Gastroesophageal sphincter (tissue), 4 donors: Measurements from ENCODE around the gene GLOD4. TPM values are rescaled to one million over a fixed set of nuclear protein-coding genes. Genes with fewer than 3 reads are reported as not detected.
"Not testable (repeated sequence)": the region's sequence is repeated elsewhere in the genome, so short reads cannot be mapped to it uniquely, and the experiment has no call there.

Experiments used
- ATAC-seq: fragments of 150-250 bp; one replicate; pipeline ENCODE4 v1.9.1; 2016; ENCODE audit warnings: mild to moderate bottlenecking, moderate library complexity
- H3K27ac ChIP-seq, 4 donors: fragments of 200-600 bp; sonication (generic) in 3 of 4; 1 replicate in 3 of 4; 2 replicates in 1 of 4; pipeline ENCODE4 v1.5.1; 2016 to 2019
- H3K27me3 ChIP-seq: fragments of 200-600 bp; sonication (generic); one replicate; pipeline ENCODE4 v1.5.1; 2019
- H3K36me3 ChIP-seq, 2 donors: fragments of 200-600 bp; sonication (generic); one replicate each; pipeline ENCODE4 v1.5.1; 2019; ENCODE audit warnings: control low read depth in 1 of 2
- H3K4me1 ChIP-seq, 3 donors: fragments of 200-600 bp; sonication (generic); 1 replicate in 2 of 3; 2 replicates in 1 of 3; pipeline ENCODE4 v1.5.1; 2016 to 2019; ENCODE audit warnings: control low read depth in 2 of 3
- H3K4me3 ChIP-seq, 2 donors: fragments of 200-600 bp; sonication (generic); one replicate each; pipeline ENCODE4 v1.5.1; 2019; ENCODE audit warnings: mild to moderate bottlenecking in 1 of 2, moderate library complexity in 1 of 2
- H3K9me3 ChIP-seq, 3 donors: fragments of 200-600 bp; sonication (generic); one replicate each; pipeline ENCODE4 v1.5.1; 2017 to 2019; ENCODE audit warnings: control low read depth in 2 of 3
- EP300 ChIP-seq: sonication (generic); formaldehyde crosslinking; IDR thresholded peaks from one replicate; pipeline ENCODE4 v1.6.1; 2017; ENCODE audit warnings: antibody characterized with exemption, mild to moderate bottlenecking
- POLR2A ChIP-seq, 2 donors: fragments of 450-650 bp; IDR thresholded peaks; one replicate each; pipeline ENCODE4 v1.6.1; 2017; ENCODE audit warnings: antibody characterized with exemption in 2 of 2, mild to moderate bottlenecking in 2 of 2, moderate library complexity in 1 of 2
- POLR2AphosphoS5 ChIP-seq: sonication (generic); formaldehyde crosslinking; IDR thresholded peaks from one replicate; pipeline ENCODE4 v1.6.1; 2017; ENCODE audit warnings: antibody characterized with exemption
- WGBS, 2 donors: methylation state at CpG; one replicate each; pipeline ENCODE4 v1.1.5; 2018; ENCODE audit warnings: low coverage in 1 of 2; 5-methylcytosine and 5-hydroxymethylcytosine counted together
- total RNA-seq, 4 donors: library from RNA; depleted of rRNA; stranded (reverse); fragments of >200 nt; gene quantifications; one replicate each; pipeline ENCODE4 v1.1.0, GENCODE V29; 2016
- TF ChIP-seq, protein P1 (sequence below), 4 experiments: fragments of 200-600 bp in 2 of 4; fragments of 450-650 bp in 2 of 4; sonication (generic) in 1 of 4; IDR thresholded peaks; one replicate each; pipeline ENCODE4 v1.5.1; 2017 to 2019; ENCODE audit warnings: antibody characterized with exemption in 4 of 4, mild to moderate bottlenecking in 2 of 4, moderate library complexity in 2 of 4

GLOD4 gene
- total RNA-seq, 4 donors from 2014 or later = 52.5 to 119 (median 99.3) TPM

- no peak overlapping the region for H3K4me3 ChIP-seq
- peaks cover 0 to 99% of the 10 kb centered on the region in 2 donors for H3K36me3 ChIP-seq
- H3K27me3 ChIP-seq = no peaks in the 10 kb centered on the region
- peak; percentile 83 for ATAC-seq
- WGBS, 2 donors = 43 to 50% methylated on average over 3 of the region's 3 CpGs
- no peak for TF ChIP-seq EP300
- TF ChIP-seq, protein P1, sequence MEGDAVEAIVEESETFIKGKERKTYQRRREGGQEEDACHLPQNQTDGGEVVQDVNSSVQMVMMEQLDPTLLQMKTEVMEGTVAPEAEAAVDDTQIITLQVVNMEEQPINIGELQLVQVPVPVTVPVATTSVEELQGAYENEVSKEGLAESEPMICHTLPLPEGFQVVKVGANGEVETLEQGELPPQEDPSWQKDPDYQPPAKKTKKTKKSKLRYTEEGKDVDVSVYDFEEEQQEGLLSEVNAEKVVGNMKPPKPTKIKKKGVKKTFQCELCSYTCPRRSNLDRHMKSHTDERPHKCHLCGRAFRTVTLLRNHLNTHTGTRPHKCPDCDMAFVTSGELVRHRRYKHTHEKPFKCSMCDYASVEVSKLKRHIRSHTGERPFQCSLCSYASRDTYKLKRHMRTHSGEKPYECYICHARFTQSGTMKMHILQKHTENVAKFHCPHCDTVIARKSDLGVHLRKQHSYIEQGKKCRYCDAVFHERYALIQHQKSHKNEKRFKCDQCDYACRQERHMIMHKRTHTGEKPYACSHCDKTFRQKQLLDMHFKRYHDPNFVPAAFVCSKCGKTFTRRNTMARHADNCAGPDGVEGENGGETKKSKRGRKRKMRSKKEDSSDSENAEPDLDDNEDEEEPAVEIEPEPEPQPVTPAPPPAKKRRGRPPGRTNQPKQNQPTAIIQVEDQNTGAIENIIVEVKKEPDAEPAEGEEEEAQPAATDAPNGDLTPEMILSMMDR (IDR thresholded peaks at IDR 0.05) = no peak
- TF ChIP-seq POLR2A (IDR thresholded peaks at IDR 0.05) = no peak
- no peak for TF ChIP-seq POLR2AphosphoS5
- H3K27ac ChIP-seq = peak overlapping the region; percentile 60 to 75 (median 70)
- no peaks in the 10 kb centered on the region for H3K9me3 ChIP-seq
- no peaks in the 10 kb centered on the region for H3K4me1 ChIP-seq
Observed at GRCh38 chr17:767076-767475, 15.0 kb downstream of the GLOD4 start.

DNA sequence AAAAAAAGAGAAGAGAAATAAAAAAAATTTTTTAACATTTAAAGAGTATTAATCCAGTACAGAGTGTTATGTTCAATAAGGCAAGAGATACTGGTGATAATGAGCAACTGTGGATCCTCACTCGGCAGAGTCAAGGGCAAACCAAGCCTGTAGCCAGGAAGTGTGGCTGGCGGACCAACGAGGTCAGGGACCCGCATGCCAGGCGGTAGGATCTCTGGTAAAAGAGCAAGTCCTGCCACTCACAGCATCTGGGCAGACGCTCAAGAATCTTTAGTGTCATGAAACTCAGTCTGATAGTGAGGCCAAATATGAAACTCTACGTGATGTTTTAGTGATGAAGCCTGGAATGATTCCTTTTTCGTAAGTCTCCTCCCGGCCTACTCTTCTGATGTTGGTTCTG, 21.7 kb downstream of the GLOD4 start:
- Histone ChIP-seq H3K4me1 (no peaks in the 10 kb centered on the region), H3K9me3 (no peaks in the 10 kb centered on the region), H3K4me3 (no peak overlapping the region), H3K27ac (no peak overlapping the region), H3K27me3 (no peaks in the 10 kb centered on the region), H3K36me3 (peaks cover 0 to 90% of the 10 kb centered on the region in 2 donors)
- 87 to 88% methylated on average over 5 to 9 of the region's 9 CpGs for WGBS, 2 donors
- ATAC-seq = no peak
- TF ChIP-seq POLR2AphosphoS5 (no peak), POLR2A (IDR thresholded peaks at IDR 0.05) (no peak), EP300 (no peak)
- TF ChIP-seq, protein P1 (IDR thresholded peaks at IDR 0.05) = no peak

GRCh38 chr17:759964-760363, 22.1 kb downstream of the GLOD4 start:
- 73 to 77% methylated on average over 4 of the region's 5 CpGs for WGBS, 2 donors
- no peak overlapping the region for H3K4me3 ChIP-seq
- no peak overlapping the region for H3K27ac ChIP-seq
- no peak for ATAC-seq
- no peaks in the 10 kb centered on the region for H3K9me3 ChIP-seq
- no peaks in the 10 kb centered on the region for H3K27me3 ChIP-seq
- H3K4me1 ChIP-seq = no peaks in the 10 kb centered on the region
- peaks cover 0 to 86% of the 10 kb centered on the region in 2 donors for H3K36me3 ChIP-seq
- TF ChIP-seq POLR2AphosphoS5 (no peak), EP300 (no peak), POLR2A (IDR thresholded peaks at IDR 0.05) (no peak)
- TF ChIP-seq, protein P1 (IDR thresholded peaks at IDR 0.05) = no peak

DNA sequence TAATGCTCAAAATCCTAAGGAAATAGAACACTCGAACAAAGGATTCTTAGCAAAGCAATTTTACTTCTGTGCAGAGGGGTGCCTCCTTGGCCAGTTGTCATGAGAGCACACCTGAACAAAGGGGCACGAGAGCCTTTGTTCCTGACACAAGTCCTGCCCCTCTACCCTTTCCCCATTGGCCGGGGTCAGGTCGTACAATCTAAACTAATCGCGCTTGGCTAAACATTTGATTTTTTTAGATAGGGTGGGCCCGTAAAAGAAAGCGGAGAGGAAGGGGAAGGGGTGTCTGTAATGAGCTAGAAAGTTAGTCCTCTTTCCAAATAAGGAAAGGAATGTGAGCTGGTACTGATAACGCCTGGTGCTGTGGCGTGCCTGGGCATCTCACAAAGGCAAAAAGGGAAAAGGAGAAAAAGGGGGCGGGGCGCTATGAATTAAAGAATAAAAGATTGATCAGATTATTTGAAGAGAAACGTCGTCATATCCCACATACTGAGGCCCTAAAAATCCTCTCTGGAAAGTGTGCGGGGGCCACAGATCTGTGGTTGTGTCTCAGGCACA, 26.0 kb downstream of the GLOD4 start:
- 49 to 69% methylated on average over 3 to 15 of the region's 15 CpGs for WGBS, 2 donors
- Histone ChIP-seq H3K27ac (peak overlapping the region in 2 of 4 donors; percentile 19 to 43), H3K36me3 (peaks cover 0 to 49% of the 10 kb centered on the region in 2 donors)
- ATAC-seq, H3K9me3 ChIP-seq, H3K4me3 ChIP-seq, H3K27me3 ChIP-seq, H3K4me1 ChIP-seq: not testable (repeated sequence)

DNA sequence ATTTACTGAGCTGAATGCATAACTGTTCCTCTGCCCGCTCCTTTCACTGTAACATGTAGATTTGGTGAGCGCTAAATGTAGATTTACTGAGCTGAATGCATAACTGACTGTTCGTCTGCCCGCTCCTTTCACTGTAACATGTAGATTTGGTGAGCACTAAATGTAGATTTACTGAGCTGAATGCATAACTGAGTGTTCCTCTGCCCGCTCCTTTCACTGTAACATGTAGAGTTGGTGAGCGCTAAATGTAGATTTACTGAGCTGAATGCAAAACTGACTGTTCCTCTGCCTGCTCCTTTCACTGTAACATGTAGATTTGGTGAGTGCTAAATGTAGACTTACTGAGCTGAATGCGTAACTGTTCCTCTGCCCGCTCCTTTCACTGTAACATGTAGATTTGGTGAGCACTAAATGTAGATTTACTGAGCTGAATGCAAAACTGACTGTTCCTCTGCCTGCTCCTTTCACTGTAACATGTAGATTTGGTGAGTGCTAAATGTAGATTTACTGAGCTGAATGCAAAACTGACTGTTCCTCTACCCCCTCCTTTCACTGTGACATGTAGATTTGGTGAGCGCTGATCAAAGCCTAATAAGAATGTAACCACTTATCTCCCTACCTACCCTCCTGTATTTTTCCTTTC, 26.6 kb downstream of the GLOD4 start:
- ATAC-seq, H3K4me3 ChIP-seq, H3K27me3 ChIP-seq, H3K9me3 ChIP-seq: not testable (repeated sequence)
- peaks cover 0 to 14% (median 0%) of the 10 kb centered on the region in 3 donors for H3K4me1 ChIP-seq
- H3K27ac ChIP-seq = peak overlapping the region in 1 of 4 donors; percentile 43
- peaks cover 0 to 42% of the 10 kb centered on the region in 2 donors for H3K36me3 ChIP-seq
- WGBS, 2 donors = 91 to 95% methylated on average over 5 to 9 of the region's 9 CpGs

- TF ChIP-seq POLR2AphosphoS5 = no peak
- no peak for TF ChIP-seq EP300
- TF ChIP-seq, protein P1 (IDR thresholded peaks at IDR 0.05) = no peak
- peaks cover 0 to 23% (median 0%) of the 10 kb centered on the region in 3 donors for H3K4me1 ChIP-seq
- 79 to 84% methylated on average over 11 to 13 of the region's 13 CpGs for WGBS, 2 donors
- H3K27me3 ChIP-seq = no peaks in the 10 kb centered on the region
- no peak for ATAC-seq
- peak overlapping the region in 3 of 4 donors; percentile 12 to 38 (median 29) for H3K27ac ChIP-seq
- H3K9me3 ChIP-seq = no peaks in the 10 kb centered on the region
- H3K36me3 ChIP-seq = peaks cover 0 to 25% of the 10 kb centered on the region in 2 donors
- H3K4me3 ChIP-seq = no peak overlapping the region
Observed at GRCh38 chr17:753418-753817, 28.7 kb downstream of the GLOD4 start.
